Ovary (tissue), 3 donors: ENCODE results near the gene MAP1LC3B.

ENCODE experiments used
- CTCF ChIP-seq, 3 donors: fragments of 450-650 bp in 2 of 3; fragments of 200-600 bp in 1 of 3; IDR thresholded peaks; one replicate each; pipeline versions ENCODE4 v1.5.1 to v1.8.0; 2016 to 2022; ENCODE audit warnings: antibody characterized with exemption in 3 of 3, mild to moderate bottlenecking in 1 of 3
- EP300 ChIP-seq: sonication (generic); formaldehyde crosslinking; IDR thresholded peaks from one replicate; pipeline ENCODE4 v1.6.1; 2017; ENCODE audit warnings: antibody characterized with exemption
- POLR2A ChIP-seq: fragments of 450-650 bp; IDR thresholded peaks from one replicate; pipeline ENCODE4 v1.6.1; 2017; ENCODE audit warnings: antibody characterized with exemption, mild to moderate bottlenecking, moderate library complexity
- donor health status: DM: no; HTN: no; CAD: no.

GRCh38 chr16:87438611-87438985 lies 46.5 kb downstream of the MAP1LC3B start:
- TF ChIP-seq EP300 (no peak), CTCF (IDR thresholded peaks at IDR 0.05) (no peak), POLR2A (no peak)
